ENCODE results near the gene PSMC3. TPM values are rescaled to one million over a fixed set of nuclear protein-coding genes. Genes with fewer than 3 reads are reported as not detected.

PSMC3 gene
- 100 to 1,000 TPM in 3 of 4 donors, 10 to 100 TPM in 1; 88.0 to 156 (median 103) TPM for polyA plus RNA-seq
- long read RNA-seq, donor 1, transcript PSMC3-212 (12 exons, 1,373 nt): major isoform, 51 of 98 reads
- long read RNA-seq, donor 1, partial matches to known transcripts: 47 of 98 reads
- long read RNA-seq, donor 1, other reads (novel, unspliced or antisense): 0 of 98 reads
- long read RNA-seq, donor 2, transcript PSMC3-212 (12 exons, 1,373 nt): major isoform, 10 of 12 reads
- long read RNA-seq, donor 2, partial matches to known transcripts: 0 of 12 reads
- long read RNA-seq, donor 2, other reads (novel, unspliced or antisense): 0 of 12 reads
- long read RNA-seq, donor 3, transcript PSMC3-212 (12 exons, 1,373 nt): major isoform, 20 of 32 reads
- long read RNA-seq, donor 3, partial matches to known transcripts: 11 of 32 reads
- long read RNA-seq, donor 3, other reads (novel, unspliced or antisense): 0 of 32 reads
- long read RNA-seq, donor 4: 0 reads
- long read RNA-seq, donor 5, transcript PSMC3-212 (12 exons, 1,373 nt): major isoform, 5 of 13 reads
- long read RNA-seq, donor 5, partial matches to known transcripts: 8 of 13 reads
- long read RNA-seq, donor 5, other reads (novel, unspliced or antisense): 0 of 13 reads
- long read RNA-seq, donor 6, transcript PSMC3-212 (12 exons, 1,373 nt): major isoform, 17 of 35 reads
- long read RNA-seq, donor 6, partial matches to known transcripts: 16 of 35 reads
- long read RNA-seq, donor 6, other reads (novel, unspliced or antisense): 0 of 35 reads
- long read RNA-seq, donor 7: 0 reads
- long read RNA-seq, donor 8, partial matches to known transcripts: 0 of 4 reads
- long read RNA-seq, donor 8, other reads (novel, unspliced or antisense): 0 of 4 reads
- long read RNA-seq, donor 9, partial matches to known transcripts: 7 of 9 reads
- long read RNA-seq, donor 9, other reads (novel, unspliced or antisense): 0 of 9 reads
- long read RNA-seq, donor 10, transcript PSMC3-212 (12 exons, 1,373 nt): major isoform, 26 of 46 reads
- long read RNA-seq, donor 10, partial matches to known transcripts: 16 of 46 reads
- long read RNA-seq, donor 10, other reads (novel, unspliced or antisense): 0 of 46 reads

DNA sequence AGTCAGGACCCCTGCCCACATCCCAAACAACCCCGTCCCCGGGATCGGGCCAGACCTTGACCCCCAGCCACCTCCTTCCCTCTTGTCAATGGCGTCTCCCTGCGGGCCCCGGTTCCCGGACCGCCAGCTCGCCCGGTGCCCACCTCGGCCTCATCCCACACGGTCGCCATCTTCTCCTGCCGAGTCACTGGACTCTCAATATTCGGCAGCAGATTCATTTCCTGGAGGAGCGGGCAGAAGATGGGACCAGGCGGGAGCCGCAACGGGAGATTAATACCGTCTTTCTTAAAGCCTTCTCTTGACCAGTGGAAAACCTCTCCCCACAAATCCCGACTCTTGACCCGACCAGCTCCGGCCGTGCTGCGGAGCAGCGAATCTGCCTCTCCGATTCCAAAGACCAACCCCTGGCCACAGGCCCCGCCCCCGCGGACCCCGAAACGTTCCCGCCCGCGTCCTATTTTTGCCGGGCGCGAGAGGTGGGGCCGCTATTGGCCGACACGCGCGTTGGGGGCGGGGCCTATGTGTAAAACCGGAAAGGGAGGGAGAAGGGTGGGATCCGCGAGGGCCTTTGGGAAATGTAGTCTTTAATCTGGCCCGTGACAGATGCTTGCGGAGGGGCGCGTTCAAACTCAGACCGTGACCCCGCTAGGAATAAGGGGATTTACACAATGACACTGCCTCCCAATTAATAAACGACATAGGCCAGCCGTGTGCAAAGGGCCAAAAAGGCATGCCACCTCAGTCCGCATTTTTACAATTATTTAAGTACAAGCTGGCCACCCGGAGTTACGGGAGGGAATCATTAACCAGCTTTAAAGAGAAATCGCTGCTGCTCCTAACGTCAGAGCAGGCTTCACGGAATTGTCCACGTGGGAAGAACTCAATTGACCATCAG, at the start of gene PSMC3:
Gene PSMC3, minus strand, starts transcription at position 378 of the 895 bp plus-strand sequence. Its CDS starts 160 bp downstream, at position 218.
- Histone ChIP-seq H3K27ac (ENCODE audit: low read depth in 1 of 3, low read length in 2 of 3) (peak within 1 kb of the TSS; percentile 57 to 95 (median 68)), H3K36me3 (ENCODE audit: control insufficient read depth in 3 of 3, insufficient read depth in 2 of 3, low read depth in 1 of 3, low read length in 3 of 3) (peaks cover 6 to 36% (median 7%) of the 10 kb centered on the region in 3 donors), H3K4me3 (ENCODE audit: low read depth in 1 of 3, low read length in 3 of 3) (peak within 1 kb of the TSS; percentile 74 to 99 (median 93)), H3K27me3 (ENCODE audit: control insufficient read depth in 3 of 3, insufficient read depth in 3 of 3, low read length in 3 of 3) (no peaks in the 10 kb centered on the region), H3K9me3 (ENCODE audit: control insufficient read depth in 2 of 2, insufficient read depth in 1 of 2, low read depth in 1 of 2, low read length in 1 of 2) (no peaks in the 10 kb centered on the region), H3K4me1 (ENCODE audit: control insufficient read depth in 3 of 3, insufficient read depth in 2 of 3, low read depth in 1 of 3, low read length in 2 of 3) (peaks cover 0 to 9% (median 3%) of the 10 kb centered on the region in 3 donors)
- DNase-seq (peak; percentile 99), FAIRE-seq (no peak)
- WGBS, 3 donors: 0% methylated on average over 59 to 62 of the region's 62 CpGs

DNA sequence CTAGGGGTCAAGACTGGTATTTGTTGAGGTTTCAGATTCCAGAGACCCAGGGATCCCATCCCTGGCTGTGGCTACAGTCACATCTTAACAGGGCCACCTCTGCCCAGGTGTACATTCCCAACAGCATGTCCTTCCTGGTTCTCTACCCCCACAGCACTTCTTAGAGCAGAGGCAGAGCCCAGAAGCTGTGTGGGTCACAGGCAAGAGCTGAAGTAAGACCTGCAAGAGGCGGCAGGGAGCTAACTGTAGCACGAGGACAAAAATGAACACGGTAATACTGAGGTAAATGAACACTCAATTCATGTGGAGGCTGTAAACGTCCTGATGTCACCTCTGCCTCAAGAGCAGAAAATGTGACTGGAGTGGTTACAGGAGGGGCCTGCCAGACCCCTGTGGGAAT, 44.4 kb upstream of the PSMC3 start:
- DNase-seq: no peak
- Histone ChIP-seq H3K4me3 (ENCODE audit: low read depth in 1 of 3, low read length in 3 of 3) (no peak overlapping the region), H3K27ac (ENCODE audit: low read depth in 1 of 3, low read length in 2 of 3) (no peak overlapping the region), H3K4me1 (ENCODE audit: control insufficient read depth in 3 of 3, insufficient read depth in 2 of 3, low read depth in 1 of 3, low read length in 2 of 3) (peaks cover 0 to 10% (median 2%) of the 10 kb centered on the region in 3 donors), H3K36me3 (ENCODE audit: control insufficient read depth in 3 of 3, insufficient read depth in 2 of 3, low read depth in 1 of 3, low read length in 3 of 3) (peaks cover 21 to 69% (median 28%) of the 10 kb centered on the region in 3 donors), H3K9me3 (ENCODE audit: control insufficient read depth in 2 of 2, insufficient read depth in 1 of 2, low read depth in 1 of 2, low read length in 1 of 2) (no peaks in the 10 kb centered on the region), H3K27me3 (ENCODE audit: control insufficient read depth in 3 of 3, insufficient read depth in 3 of 3, low read length in 3 of 3) (no peaks in the 10 kb centered on the region)
- 72 to 88% (median 82%) methylated on average over 4 of the region's 4 CpGs for WGBS, 3 donors
- FAIRE-seq: no peak

DNA sequence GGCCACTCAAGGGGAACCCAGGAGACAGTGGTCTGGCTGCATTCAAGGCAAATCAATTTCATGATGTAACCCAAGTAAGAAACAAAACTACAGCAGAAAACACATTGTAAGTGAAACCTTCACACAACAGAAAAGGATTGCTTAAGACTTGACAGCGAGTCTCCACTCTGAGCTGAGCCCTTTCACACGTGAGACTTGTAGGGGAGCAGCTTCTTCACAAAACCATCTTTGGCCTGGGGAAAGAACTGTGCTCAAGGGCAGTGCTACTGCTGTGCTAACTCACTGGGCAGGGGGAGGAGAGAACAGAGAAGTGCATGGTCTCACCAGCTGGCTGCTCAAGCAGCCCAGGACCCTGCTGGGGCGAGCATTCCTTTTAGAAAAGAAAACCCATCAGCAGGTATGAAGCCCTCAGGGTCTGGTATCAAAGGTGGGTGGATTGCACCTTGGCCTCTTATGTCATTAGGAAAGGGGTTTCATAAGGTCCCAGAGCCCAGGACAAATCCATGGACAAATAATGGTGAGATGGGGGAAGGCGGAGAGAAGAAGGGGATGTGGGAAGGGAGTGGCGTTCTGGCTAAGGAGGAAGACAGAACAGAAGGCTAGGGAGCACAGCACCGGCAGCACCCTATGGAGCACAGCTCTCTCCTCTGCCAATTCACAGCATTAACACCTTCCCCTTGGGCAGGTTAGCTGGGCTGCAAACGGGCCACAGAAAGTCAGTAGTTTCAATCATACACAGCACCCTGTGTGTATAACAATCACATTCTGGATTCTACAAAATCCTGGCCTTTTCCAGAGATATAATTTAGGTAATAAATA, 43.3 kb upstream of the PSMC3 start:
- Histone ChIP-seq H3K4me1 (ENCODE audit: control insufficient read depth in 3 of 3, insufficient read depth in 2 of 3, low read depth in 1 of 3, low read length in 2 of 3) (peaks cover 0 to 10% (median 2%) of the 10 kb centered on the region in 3 donors), H3K9me3 (ENCODE audit: control insufficient read depth in 2 of 2, insufficient read depth in 1 of 2, low read depth in 1 of 2, low read length in 1 of 2) (no peaks in the 10 kb centered on the region), H3K36me3 (ENCODE audit: control insufficient read depth in 3 of 3, insufficient read depth in 2 of 3, low read depth in 1 of 3, low read length in 3 of 3) (peaks cover 20 to 68% (median 21%) of the 10 kb centered on the region in 3 donors), H3K27ac (ENCODE audit: low read depth in 1 of 3, low read length in 2 of 3) (peak overlapping the region in 1 of 3 donors; percentile 63), H3K4me3 (ENCODE audit: low read depth in 1 of 3, low read length in 3 of 3) (no peak overlapping the region), H3K27me3 (ENCODE audit: control insufficient read depth in 3 of 3, insufficient read depth in 3 of 3, low read length in 3 of 3) (no peaks in the 10 kb centered on the region)
- no peak for FAIRE-seq
- 86 to 95% (median 94%) methylated on average over 7 of the region's 7 CpGs for WGBS, 3 donors
- no peak for DNase-seq

DNA sequence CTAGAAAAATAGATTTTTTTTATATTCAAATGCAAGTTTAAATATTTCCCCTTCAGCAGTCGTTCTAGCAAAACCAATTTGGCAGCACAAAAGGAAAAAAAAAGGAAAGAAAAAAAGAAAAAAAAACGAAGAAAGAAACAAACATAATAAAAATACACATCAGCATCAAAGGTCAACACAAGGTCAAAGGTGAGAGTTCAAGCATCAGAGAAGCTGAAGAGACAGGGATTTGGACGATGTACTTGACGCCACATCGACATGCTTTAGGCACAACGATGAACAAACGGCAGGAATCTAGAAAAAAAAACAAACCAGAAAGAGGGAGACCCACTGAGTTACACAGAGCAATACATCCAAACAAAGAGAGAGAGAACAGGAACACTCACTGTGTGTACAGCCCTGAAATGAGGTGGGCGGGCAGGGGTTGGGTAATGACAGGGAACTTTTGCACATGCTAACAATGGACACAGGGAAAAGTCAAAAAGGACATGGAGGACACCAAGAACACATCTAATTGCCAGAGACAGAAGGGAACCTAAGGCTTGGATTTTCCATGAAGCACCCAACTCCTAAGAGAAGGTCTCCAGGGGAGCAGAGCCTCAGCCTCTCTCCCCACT, 42.5 kb upstream of the PSMC3 start:
- Histone ChIP-seq H3K36me3 (ENCODE audit: control insufficient read depth in 3 of 3, insufficient read depth in 2 of 3, low read depth in 1 of 3, low read length in 3 of 3) (peaks cover 17 to 71% (median 20%) of the 10 kb centered on the region in 3 donors), H3K27me3 (ENCODE audit: control insufficient read depth in 3 of 3, insufficient read depth in 3 of 3, low read length in 3 of 3) (no peaks in the 10 kb centered on the region), H3K9me3 (ENCODE audit: control insufficient read depth in 2 of 2, insufficient read depth in 1 of 2, low read depth in 1 of 2, low read length in 1 of 2) (no peaks in the 10 kb centered on the region), H3K27ac (ENCODE audit: low read depth in 1 of 3, low read length in 2 of 3) (peak overlapping the region in 1 of 3 donors; percentile 63), H3K4me1 (ENCODE audit: control insufficient read depth in 3 of 3, insufficient read depth in 2 of 3, low read depth in 1 of 3, low read length in 2 of 3) (peaks cover 0 to 10% (median 2%) of the 10 kb centered on the region in 3 donors), H3K4me3 (ENCODE audit: low read depth in 1 of 3, low read length in 3 of 3) (no peak overlapping the region)
- no peak for FAIRE-seq
- WGBS, 3 donors: 66 to 71% (median 70%) methylated on average over 8 of the region's 8 CpGs
- DNase-seq: no peak

DNA sequence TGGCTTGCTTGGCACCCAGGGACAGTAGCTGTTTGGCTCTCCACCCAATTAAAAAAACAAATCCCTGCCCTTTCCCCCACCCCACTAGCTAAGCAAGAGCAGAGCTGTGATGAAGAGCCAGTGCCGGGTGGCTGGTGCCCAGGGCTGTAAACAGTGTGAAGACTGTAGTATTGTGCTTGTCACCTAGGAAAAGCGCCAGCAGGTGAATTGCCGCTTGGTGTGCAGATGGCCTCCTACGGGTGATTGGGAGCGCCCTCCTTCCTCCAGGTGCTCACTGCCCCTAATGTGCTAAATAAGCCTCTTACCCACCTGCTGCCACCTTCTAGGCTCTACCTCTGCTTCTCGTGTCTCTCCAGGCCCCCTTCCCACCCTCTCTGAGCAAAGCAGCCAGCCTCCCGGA, 41.1 kb upstream of the PSMC3 start:
- Histone ChIP-seq H3K4me3 (ENCODE audit: low read depth in 1 of 3, low read length in 3 of 3) (no peak overlapping the region), H3K27ac (ENCODE audit: low read depth in 1 of 3, low read length in 2 of 3) (peak overlapping the region in 1 of 3 donors; percentile 8), H3K9me3 (ENCODE audit: control insufficient read depth in 2 of 2, insufficient read depth in 1 of 2, low read depth in 1 of 2, low read length in 1 of 2) (no peaks in the 10 kb centered on the region), H3K27me3 (ENCODE audit: control insufficient read depth in 3 of 3, insufficient read depth in 3 of 3, low read length in 3 of 3) (no peaks in the 10 kb centered on the region), H3K4me1 (ENCODE audit: control insufficient read depth in 3 of 3, insufficient read depth in 2 of 3, low read depth in 1 of 3, low read length in 2 of 3) (peaks cover 0 to 10% (median 2%) of the 10 kb centered on the region in 3 donors), H3K36me3 (ENCODE audit: control insufficient read depth in 3 of 3, insufficient read depth in 2 of 3, low read depth in 1 of 3, low read length in 3 of 3) (peaks cover 11 to 69% (median 17%) of the 10 kb centered on the region in 3 donors)
- FAIRE-seq: no peak
- 27 to 66% (median 36%) methylated on average over 7 of the region's 7 CpGs for WGBS, 3 donors
- peak in 1 of 2 donors; percentile 48 for DNase-seq

DNA sequence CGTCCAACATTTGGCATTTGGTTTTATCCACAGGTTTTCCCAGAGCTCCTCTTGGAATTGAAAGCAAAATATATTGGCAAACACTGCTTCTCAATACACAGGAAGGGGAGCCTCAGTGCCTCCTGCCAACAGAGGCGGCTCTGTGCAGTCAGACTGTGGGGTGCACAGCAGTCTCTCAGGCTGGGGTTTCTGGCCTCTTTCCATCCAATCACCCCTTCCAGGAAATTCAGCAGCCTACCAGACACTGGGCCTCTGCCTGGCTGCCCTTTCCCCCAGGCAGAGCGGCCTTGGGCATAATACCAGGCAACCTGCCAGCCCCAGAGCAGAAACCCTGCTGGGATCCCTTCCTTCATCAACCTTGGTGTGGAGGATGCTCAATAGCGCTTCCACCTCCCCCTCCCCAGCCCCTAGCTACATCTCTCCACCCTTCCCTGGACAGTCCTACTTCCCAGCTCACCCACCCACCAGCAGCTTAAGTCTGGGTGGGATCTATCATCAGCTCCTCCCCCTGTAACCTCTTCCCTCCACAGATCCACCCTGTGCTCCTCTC, 40.5 kb upstream of the PSMC3 start:
- peaks cover 0 to 10% (median 2%) of the 10 kb centered on the region in 3 donors for H3K4me1 ChIP-seq (ENCODE audit: control insufficient read depth in 3 of 3, insufficient read depth in 2 of 3, low read depth in 1 of 3, low read length in 2 of 3)
- no peak overlapping the region for H3K4me3 ChIP-seq (ENCODE audit: low read depth in 1 of 3, low read length in 3 of 3)
- WGBS, 3 donors: 16 to 47% (median 25%) methylated on average over 4 of the region's 4 CpGs
- no peaks in the 10 kb centered on the region for H3K9me3 ChIP-seq (ENCODE audit: control insufficient read depth in 2 of 2, insufficient read depth in 1 of 2, low read depth in 1 of 2, low read length in 1 of 2)
- H3K27me3 ChIP-seq (ENCODE audit: control insufficient read depth in 3 of 3, insufficient read depth in 3 of 3, low read length in 3 of 3): no peaks in the 10 kb centered on the region
- FAIRE-seq (no peak), DNase-seq (peak in 1 of 2 donors; percentile 50)
- peaks cover 11 to 68% (median 13%) of the 10 kb centered on the region in 3 donors for H3K36me3 ChIP-seq (ENCODE audit: control insufficient read depth in 3 of 3, insufficient read depth in 2 of 3, low read depth in 1 of 3, low read length in 3 of 3)
- H3K27ac ChIP-seq (ENCODE audit: low read depth in 1 of 3, low read length in 2 of 3): peak overlapping the region in 2 of 3 donors; percentile 8 to 25

All from small intestine (tissue), 16 donors.